Activated T-helper 2 cell treated with anti-CD3 and anti-CD28 coated beads, Interferon-gamma antibody, Interleukin-2, Interleukin-4, amounts not matched to agents 10 μg/mL and 5 μg/mL and 100 μg/mL, durations not matched to agents 14 hours and 24 hours and 36 hours (primary cell): Measurements from ENCODE around the gene ZFY. TPM values are rescaled to one million over a fixed set of nuclear protein-coding genes. Genes with fewer than 3 reads are reported as not detected.

ENCODE experiments used
- DNase-seq: peaks from one replicate; pipeline ENCODE4 v3.0.0; 2021; ENCODE audit warnings: low spot score
- H3K27ac Mint-ChIP-seq: one replicate; pipeline ENCODE4 v1.8.0; 2021; ENCODE audit warnings: mixed read lengths
- H3K27me3 Mint-ChIP-seq: one replicate; pipeline ENCODE4 v1.8.0; 2021; ENCODE audit warnings: low read depth, mixed read lengths
- H3K36me3 Mint-ChIP-seq: one replicate; pipeline ENCODE4 v1.8.0; 2021; ENCODE audit warnings: low read depth, mixed read lengths
- H3K4me1 Mint-ChIP-seq: one replicate; pipeline ENCODE4 v1.8.0; 2021; ENCODE audit warnings: low read depth, mixed read lengths
- H3K4me3 Mint-ChIP-seq: one replicate; pipeline ENCODE4 v1.8.0; 2021; ENCODE audit warnings: low read depth, mild to moderate bottlenecking, moderate library complexity, mixed read lengths
- H3K9me3 Mint-ChIP-seq: one replicate; pipeline ENCODE4 v1.8.0; 2021; ENCODE audit warnings: mixed read lengths
- intact Hi-C: fragments of 100-400 bp; cut with micrococcal nuclease; formaldehyde crosslinking; loops from one replicate; pipeline ENCODE4 v1.15.1; 2023
- total RNA-seq: library from RNA; stranded (reverse); gene quantifications from 2 replicates; pipeline ENCODE4 v1.2.3, GENCODE V29; 2022

Gene ZFY
- 18.6 and 21.2 TPM in 2 replicates for total RNA-seq

- intact Hi-C loops = loop anchor here (1.0 to 5.0 kb wide), 3 partner anchors 22 to 93 kb away; partner anchors contain the start of gene RPS4Y1
- H3K27ac Mint-ChIP-seq = peak within 1 kb of the TSS; percentile 99
- no peaks in the 10 kb centered on the region for H3K27me3 Mint-ChIP-seq
- peak within 1 kb of the TSS; percentile 94 for H3K4me3 Mint-ChIP-seq
- peak; percentile 65 for DNase-seq
- H3K9me3 Mint-ChIP-seq = no peaks in the 10 kb centered on the region
- peaks cover 22% of the 10 kb centered on the region for H3K4me1 Mint-ChIP-seq
- H3K36me3 Mint-ChIP-seq = peaks cover 31% of the 10 kb centered on the region
Observed at GRCh38 chrY:2934861-2935715, at the start of gene ZFY. ZFY (plus strand) TSS chrY:2935381; CDS start chrY:2953937, 18,556 bp downstream.

GRCh38 chrY:2885880-2886279, 49.3 kb upstream of the ZFY start:
- Mint-ChIP-seq H3K27ac (no peak overlapping the region), H3K9me3 (peaks cover 12% of the 10 kb centered on the region), H3K36me3 (peaks cover 19% of the 10 kb centered on the region), H3K4me1 (peaks cover 24% of the 10 kb centered on the region), H3K27me3 (no peaks in the 10 kb centered on the region), H3K4me3 (no peak overlapping the region)
- intact Hi-C loops = loop anchor here (5.0 to 10.0 kb wide), 2 partner anchors 39 to 119 kb away; no protein-coding TSS in a partner anchor
- no peak for DNase-seq

GRCh38 chrY:2887386-2887785, 47.8 kb upstream of the ZFY start:
- Mint-ChIP-seq H3K9me3 (peaks cover 12% of the 10 kb centered on the region), H3K27me3 (no peaks in the 10 kb centered on the region), H3K36me3 (peaks cover 14% of the 10 kb centered on the region), H3K4me3 (peak overlapping the region; percentile 48), H3K4me1 (peaks cover 27% of the 10 kb centered on the region), H3K27ac (peak overlapping the region; percentile 91)
- DNase-seq = peak; percentile 21
- intact Hi-C loops = loop anchor here (5.0 to 10.0 kb wide), 2 partner anchors 40 to 117 kb away; no protein-coding TSS in a partner anchor

- intact Hi-C loops = loop anchor here (1.0 to 10.0 kb wide), 4 partner anchors 31 to 117 kb away; no protein-coding TSS in a partner anchor
- H3K4me1 Mint-ChIP-seq = peaks cover 27% of the 10 kb centered on the region
- H3K9me3 Mint-ChIP-seq = peaks cover 12% of the 10 kb centered on the region
- H3K27ac Mint-ChIP-seq = peak overlapping the region; percentile 91
- peaks cover 14% of the 10 kb centered on the region for H3K36me3 Mint-ChIP-seq
- DNase-seq = no peak
- H3K27me3 Mint-ChIP-seq = no peaks in the 10 kb centered on the region
- peak overlapping the region; percentile 48 for H3K4me3 Mint-ChIP-seq
Observed at GRCh38 chrY:2887955-2888354, 47.2 kb upstream of the ZFY start.

- no peak overlapping the region for H3K4me3 Mint-ChIP-seq
- no peak for DNase-seq
- no peaks in the 10 kb centered on the region for H3K9me3 Mint-ChIP-seq
- no peak overlapping the region for H3K27ac Mint-ChIP-seq
- H3K36me3 Mint-ChIP-seq = peaks cover 4% of the 10 kb centered on the region
- no peaks in the 10 kb centered on the region for H3K27me3 Mint-ChIP-seq
- peaks cover 9% of the 10 kb centered on the region for H3K4me1 Mint-ChIP-seq
- intact Hi-C loops = no loop called here
Observed at GRCh38 chrY:2893471-2893870, 41.7 kb upstream of the ZFY start.

- peaks cover 6% of the 10 kb centered on the region for H3K36me3 Mint-ChIP-seq
- no peaks in the 10 kb centered on the region for H3K9me3 Mint-ChIP-seq
- no peak overlapping the region for H3K27ac Mint-ChIP-seq
- H3K4me3 Mint-ChIP-seq = no peak overlapping the region
- H3K4me1 Mint-ChIP-seq = peaks cover 7% of the 10 kb centered on the region
- intact Hi-C loops = no loop called here
- no peaks in the 10 kb centered on the region for H3K27me3 Mint-ChIP-seq
- no peak for DNase-seq
Observed at GRCh38 chrY:2896050-2896449, 39.1 kb upstream of the ZFY start.

GRCh38 chrY:2907356-2907755, 27.8 kb upstream of the ZFY start:
- H3K36me3 Mint-ChIP-seq = peaks cover 7% of the 10 kb centered on the region
- H3K4me3 Mint-ChIP-seq = no peak overlapping the region
- peaks cover 4% of the 10 kb centered on the region for H3K4me1 Mint-ChIP-seq
- intact Hi-C loops = no loop called here
- H3K9me3 Mint-ChIP-seq = peaks cover 8% of the 10 kb centered on the region
- no peak for DNase-seq
- H3K27ac Mint-ChIP-seq = no peak overlapping the region
- H3K27me3 Mint-ChIP-seq = no peaks in the 10 kb centered on the region

- peak overlapping the region; percentile 58 for H3K27ac Mint-ChIP-seq
- H3K4me3 Mint-ChIP-seq = no peak overlapping the region
- intact Hi-C loops = loop anchor here (1.0 kb wide), 1 partner anchor 22 kb away; the partner anchor contains the start of gene ZFY
- H3K27me3 Mint-ChIP-seq = no peaks in the 10 kb centered on the region
- H3K4me1 Mint-ChIP-seq = peaks cover 15% of the 10 kb centered on the region
- peaks cover 11% of the 10 kb centered on the region for H3K36me3 Mint-ChIP-seq
- DNase-seq = peak; percentile 11
- peaks cover 14% of the 10 kb centered on the region for H3K9me3 Mint-ChIP-seq
Observed at GRCh38 chrY:2913066-2913815, 21.9 kb upstream of the ZFY start.

- peaks cover 12% of the 10 kb centered on the region for H3K4me1 Mint-ChIP-seq
- no peaks in the 10 kb centered on the region for H3K9me3 Mint-ChIP-seq
- intact Hi-C loops = no loop called here
- DNase-seq = no peak
- peaks cover 27% of the 10 kb centered on the region for H3K36me3 Mint-ChIP-seq
- H3K4me3 Mint-ChIP-seq = peak overlapping the region; percentile 85
- peak overlapping the region; percentile 92 for H3K27ac Mint-ChIP-seq
- no peaks in the 10 kb centered on the region for H3K27me3 Mint-ChIP-seq
Observed at GRCh38 chrY:2934078-2934477, 1.1 kb upstream of the ZFY start.

- intact Hi-C loops = loop anchor here (1.0 to 5.0 kb wide), 5 partner anchors 23 to 94 kb away; partner anchors contain the start of gene RPS4Y1
- Mint-ChIP-seq H3K4me3 (peak overlapping the region; percentile 94), H3K36me3 (peaks cover 31% of the 10 kb centered on the region), H3K27ac (peak overlapping the region; percentile 99), H3K9me3 (no peaks in the 10 kb centered on the region), H3K27me3 (no peaks in the 10 kb centered on the region), H3K4me1 (peaks cover 25% of the 10 kb centered on the region)
- DNase-seq = peak; percentile 83
Observed at GRCh38 chrY:2935716-2936435, 695 bp downstream of the ZFY start.

GRCh38 chrY:2936436-2936750, 1.2 kb downstream of the ZFY start:
- Mint-ChIP-seq H3K4me1 (peaks cover 25% of the 10 kb centered on the region), H3K36me3 (peaks cover 28% of the 10 kb centered on the region), H3K4me3 (peak overlapping the region; percentile 94), H3K27me3 (no peaks in the 10 kb centered on the region), H3K9me3 (no peaks in the 10 kb centered on the region), H3K27ac (peak overlapping the region; percentile 99)
- DNase-seq = no peak
- intact Hi-C loops = loop anchor here (1.0 to 5.0 kb wide), 4 partner anchors 48 to 94 kb away; partner anchors contain the start of gene RPS4Y1

- peak overlapping the region; percentile 99 for H3K27ac Mint-ChIP-seq
- peaks cover 24% of the 10 kb centered on the region for H3K36me3 Mint-ChIP-seq
- peak overlapping the region; percentile 94 for H3K4me3 Mint-ChIP-seq
- H3K4me1 Mint-ChIP-seq = peaks cover 25% of the 10 kb centered on the region
- H3K27me3 Mint-ChIP-seq = no peaks in the 10 kb centered on the region
- no peaks in the 10 kb centered on the region for H3K9me3 Mint-ChIP-seq
- DNase-seq = no peak
- intact Hi-C loops = loop anchor here (5.0 kb wide), 2 partner anchors 65 to 95 kb away; partner anchors contain the start of gene RPS4Y1
Observed at GRCh38 chrY:2937149-2937548, 2.0 kb downstream of the ZFY start.
